ENCODE results near the gene PLXNA4.
A peak's percentile ranks its signal among the peaks of the same experiment; 100 is the strongest.

PLXNA4 gene

DNA sequence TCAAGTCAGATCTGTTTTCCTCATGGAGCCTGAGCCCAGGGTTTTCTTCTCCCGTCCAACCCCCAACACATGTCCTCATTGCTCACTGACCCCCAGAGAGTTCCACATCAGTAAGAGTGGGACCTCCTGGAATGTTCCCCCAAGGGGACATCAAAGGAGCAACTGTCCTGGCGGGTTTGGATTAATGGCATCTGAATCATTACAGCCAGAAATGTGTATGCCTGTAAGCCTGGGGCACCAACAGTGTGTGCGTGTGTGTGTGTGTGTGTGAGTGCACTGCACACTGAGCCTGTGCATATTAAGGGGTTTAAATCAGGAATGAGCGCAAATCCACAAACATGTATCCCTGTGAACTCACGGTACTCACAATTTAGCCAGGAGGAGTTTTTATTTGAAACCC, 222.3 kb downstream of the PLXNA4 start:
- DNase-seq = no peak
- no peak for ATAC-seq

GRCh38 chr7:132352800-132353199, 223.5 kb downstream of the PLXNA4 start:
- ATAC-seq (no peak), DNase-seq (no peak)

DNA sequence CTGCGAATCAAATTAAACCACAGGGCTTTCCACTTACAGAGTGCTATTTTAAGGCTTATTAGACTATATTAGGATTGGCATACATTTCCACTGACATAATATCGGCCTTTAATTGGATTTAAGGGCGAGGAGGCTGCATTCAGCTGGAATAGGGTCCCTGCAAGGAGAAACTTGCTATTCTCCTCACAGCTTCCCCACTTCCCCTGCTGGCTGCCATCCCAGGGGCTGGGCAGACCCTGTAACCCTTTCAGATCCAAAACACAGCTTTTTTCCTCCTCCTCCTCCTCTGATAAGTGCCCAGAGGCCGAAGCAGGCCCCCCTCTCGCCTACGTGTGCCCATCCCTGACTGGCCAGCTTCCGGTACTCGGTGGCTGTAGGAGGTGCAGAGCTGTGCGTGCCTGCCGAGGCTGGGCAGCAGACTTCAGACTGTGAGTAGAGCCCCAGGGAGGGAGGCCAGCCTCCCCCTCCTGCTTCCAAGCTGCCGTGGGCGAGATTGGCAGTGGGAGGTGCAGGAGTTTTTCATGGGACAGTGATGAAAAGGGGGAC, 224.2 kb downstream of the PLXNA4 start:
- DNase-seq = no peak
- no peak for ATAC-seq

GRCh38 chr7:132350741-132351140, 225.5 kb downstream of the PLXNA4 start:
- DNase-seq (no peak), ATAC-seq (no peak)

DNA sequence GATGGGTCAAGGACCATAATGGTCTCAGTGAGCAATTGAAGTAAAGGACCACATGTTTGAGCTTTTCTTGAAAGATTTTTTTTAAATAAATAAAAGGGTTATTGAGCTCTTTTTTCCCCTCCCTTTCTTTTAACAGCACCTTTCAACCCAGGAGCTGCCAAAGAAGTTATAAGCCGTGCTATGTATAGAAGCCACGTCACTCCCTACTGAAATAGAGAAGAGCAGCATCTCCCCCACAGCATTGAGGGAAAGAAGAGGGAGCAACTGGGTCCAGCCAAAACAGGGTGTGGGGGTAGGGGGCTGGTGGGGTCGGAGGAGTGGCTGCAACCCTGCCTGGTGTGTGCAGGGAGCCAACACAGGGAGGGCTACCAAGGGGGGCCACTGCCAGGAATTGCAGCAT, 227.2 kb downstream of the PLXNA4 start:
- no peak for ATAC-seq
- no peak for DNase-seq

DNA sequence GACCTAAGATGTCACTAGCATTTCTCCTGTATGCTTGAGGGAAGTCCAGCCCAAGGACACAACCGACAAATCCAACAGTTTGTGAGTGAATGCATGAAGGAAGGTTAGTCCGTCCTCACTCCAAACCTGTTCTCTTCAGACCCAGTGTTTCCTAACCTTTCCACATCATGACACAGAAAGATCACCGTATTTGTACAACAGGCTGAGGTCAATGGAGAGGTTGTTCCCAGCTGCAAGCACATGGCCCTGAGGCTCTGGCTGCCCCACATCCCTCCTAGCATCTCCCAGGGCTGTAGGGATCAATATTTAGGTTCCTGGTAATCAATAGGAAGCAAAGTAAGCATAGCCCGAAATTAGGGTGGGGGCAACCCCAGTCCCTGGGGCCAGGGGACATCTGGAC, 227.9 kb downstream of the PLXNA4 start:
- DNase-seq = no peak
- ATAC-seq = no peak

DNA sequence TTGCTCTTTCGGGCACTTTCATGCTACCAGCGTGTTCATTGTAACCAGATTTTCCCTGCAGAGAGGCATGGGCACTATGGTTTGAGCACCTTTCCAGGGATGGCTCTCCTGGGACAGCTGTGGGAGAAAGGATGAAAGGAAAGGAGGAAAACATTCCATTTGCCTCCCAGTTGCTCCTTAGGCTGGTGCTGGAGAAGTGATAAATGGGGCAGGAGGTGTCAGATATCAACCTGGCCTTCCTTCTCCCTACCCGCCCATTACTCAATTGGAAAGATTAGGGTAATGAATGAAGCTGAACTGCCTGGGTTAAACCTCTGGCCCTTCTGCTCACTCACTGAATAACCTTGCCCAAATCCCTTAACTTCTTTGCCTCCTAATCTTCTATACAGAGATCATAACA, 228.4 kb downstream of the PLXNA4 start:
- ATAC-seq (no peak), DNase-seq (no peak)

- DNase-seq = no peak
- no peak for ATAC-seq
Observed at GRCh38 chr7:132347123-132347522, 229.1 kb downstream of the PLXNA4 start.

- no peak for DNase-seq
- no peak for ATAC-seq
Observed at GRCh38 chr7:132345543-132346129, 230.6 kb downstream of the PLXNA4 start.

DNA sequence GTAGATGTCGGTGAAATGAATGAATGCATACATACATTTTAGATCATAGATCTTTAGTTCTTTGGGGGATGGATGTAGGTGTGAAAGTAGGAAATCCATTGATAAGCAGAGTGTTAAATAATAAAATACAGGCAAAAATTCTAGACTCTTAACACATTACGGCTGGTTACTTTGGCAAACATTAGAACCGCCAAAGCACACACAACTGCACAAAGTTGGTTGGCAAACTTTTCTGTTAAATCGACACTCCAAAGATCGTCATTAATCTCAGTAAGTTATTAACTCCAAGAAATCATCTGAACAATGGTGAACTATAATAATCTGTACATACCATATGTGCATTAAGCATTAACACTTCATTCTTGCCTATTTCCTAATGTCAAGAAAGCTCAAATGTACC, 231.2 kb downstream of the PLXNA4 start:
- DNase-seq (no peak), ATAC-seq (no peak)

DNA sequence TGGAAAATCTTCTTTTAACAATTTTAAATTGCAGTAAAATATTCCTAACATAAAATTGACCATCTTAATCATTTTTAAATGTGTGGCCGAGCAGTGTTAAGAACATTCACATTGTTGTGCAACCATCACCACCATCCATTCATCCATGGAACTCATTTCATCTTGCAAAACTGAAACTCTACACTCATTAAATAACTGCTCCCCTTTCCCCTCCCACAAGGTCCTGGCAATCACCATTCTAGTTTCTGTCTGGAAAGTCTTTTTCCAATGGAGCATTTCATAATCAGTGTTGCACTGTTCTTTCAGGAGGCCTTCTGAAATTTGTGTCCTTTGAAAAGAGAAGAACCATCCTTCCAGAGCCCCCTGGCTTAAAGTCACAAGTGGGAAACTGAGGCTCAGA, 233.1 kb downstream of the PLXNA4 start:
- DNase-seq (no peak), ATAC-seq (no peak)

- no peak for ATAC-seq
- DNase-seq = no peak
Observed at GRCh38 chr7:132337450-132338080, 238.7 kb downstream of the PLXNA4 start.

- ATAC-seq (no peak), DNase-seq (no peak)
Observed at GRCh38 chr7:132336797-132337196, 239.5 kb downstream of the PLXNA4 start.

DNA sequence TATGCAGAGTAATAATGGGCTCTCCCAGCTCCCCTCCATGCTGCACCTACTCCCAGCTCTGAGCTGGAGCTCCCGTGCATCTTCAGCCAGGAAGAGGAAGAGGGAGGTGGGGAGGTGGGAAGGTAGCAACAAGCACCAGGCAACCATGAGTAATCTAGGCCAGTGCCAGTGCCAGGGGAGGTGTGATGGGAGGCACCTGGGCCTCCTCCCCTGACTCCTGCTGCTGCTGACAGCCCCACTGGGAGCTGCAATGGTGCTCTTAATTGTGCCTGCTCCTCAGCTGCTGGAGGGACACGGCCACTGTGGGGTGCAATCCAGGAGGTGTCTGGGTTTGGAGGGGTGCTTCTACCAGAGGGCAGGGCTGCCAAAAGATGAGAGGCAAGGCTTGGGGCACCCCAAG, 243.0 kb downstream of the PLXNA4 start:
- ATAC-seq = no peak
- DNase-seq = no peak

DNA sequence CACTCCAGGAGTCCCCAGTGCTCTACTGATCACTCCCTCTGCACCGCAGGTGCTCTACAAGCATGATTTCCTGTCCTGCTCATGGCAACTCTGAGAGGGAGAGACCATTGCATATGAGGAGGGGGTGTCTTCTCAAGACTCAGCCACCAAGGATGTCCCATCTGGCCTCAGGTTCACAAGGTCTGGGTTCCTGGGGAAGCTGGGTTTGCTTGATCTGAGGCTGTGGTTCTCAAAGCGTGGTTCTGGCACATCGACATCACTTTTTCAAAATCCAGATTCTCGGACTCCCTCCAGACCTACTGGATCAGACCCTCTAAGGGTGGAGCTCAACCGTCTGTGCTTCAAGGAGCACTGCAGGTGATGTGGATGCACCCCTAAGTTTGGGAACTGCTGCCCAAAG, 247.5 kb downstream of the PLXNA4 start:
- DNase-seq (no peak), ATAC-seq (no peak)

GRCh38 chr7:132328047-132328620, 248.1 kb downstream of the PLXNA4 start:
- DNase-seq (no peak), ATAC-seq (no peak)

DNA sequence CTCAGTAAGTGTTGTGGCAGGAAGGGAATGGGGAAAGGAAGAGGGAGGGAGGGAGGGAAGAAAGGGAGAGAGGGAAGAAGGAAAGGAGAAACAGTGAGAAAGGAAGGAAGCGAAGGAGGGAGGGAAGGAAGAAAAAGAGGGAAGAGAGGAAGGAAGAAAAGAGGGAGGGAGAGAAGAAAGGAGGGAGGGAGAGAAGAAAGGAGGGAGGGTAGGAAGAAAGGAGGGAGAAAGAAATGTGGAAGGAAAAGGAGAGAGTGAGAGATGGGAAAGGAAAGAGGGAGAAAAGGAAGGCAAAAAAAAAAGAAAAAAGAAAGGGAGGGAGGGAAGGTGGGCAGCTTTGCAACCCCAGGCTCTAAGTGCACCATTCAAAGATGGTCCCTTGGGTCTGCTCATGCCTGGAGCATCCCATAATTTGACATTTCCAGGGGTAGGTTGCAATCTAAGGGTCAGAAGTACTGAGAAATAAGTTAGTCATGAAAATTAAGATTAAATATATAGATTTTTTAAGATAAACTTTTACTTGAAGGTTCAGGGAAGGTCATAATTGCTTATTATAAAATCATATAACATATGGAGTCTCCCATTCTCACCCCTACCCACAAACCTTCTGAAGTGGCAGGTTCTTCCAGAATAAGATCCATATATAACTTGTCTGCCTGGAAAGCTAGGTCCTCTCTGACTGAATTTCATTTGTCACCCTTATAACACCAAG, 249.2 kb downstream of the PLXNA4 start:
- no peak for ATAC-seq
- DNase-seq = no peak

- ATAC-seq (no peak), DNase-seq (no peak)
Observed at GRCh38 chr7:132322970-132323369, 253.3 kb downstream of the PLXNA4 start.

GRCh38 chr7:132321387-132321786, 254.9 kb downstream of the PLXNA4 start:
- DNase-seq = no peak
- no peak for ATAC-seq

DNA sequence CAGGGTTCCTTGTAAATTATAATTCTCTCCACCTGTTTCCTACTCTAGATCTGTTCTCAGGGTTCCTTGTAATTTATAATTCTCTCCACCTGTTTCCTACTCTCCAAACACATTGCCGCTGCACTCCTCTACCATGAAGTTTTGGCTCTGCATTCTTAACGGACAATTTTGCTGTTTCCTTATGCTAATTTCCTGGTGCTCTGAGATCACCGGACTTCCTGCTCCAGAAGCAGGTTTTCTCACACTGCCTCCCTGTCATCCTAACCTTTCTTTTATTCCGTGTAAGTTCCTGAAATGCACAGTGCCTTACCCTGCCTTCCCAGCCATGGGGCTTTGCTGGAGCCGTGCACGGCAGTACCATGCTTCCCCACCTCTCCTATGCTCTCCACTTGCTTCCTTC, 256.8 kb downstream of the PLXNA4 start:
- ATAC-seq (no peak), DNase-seq (no peak)

DNA sequence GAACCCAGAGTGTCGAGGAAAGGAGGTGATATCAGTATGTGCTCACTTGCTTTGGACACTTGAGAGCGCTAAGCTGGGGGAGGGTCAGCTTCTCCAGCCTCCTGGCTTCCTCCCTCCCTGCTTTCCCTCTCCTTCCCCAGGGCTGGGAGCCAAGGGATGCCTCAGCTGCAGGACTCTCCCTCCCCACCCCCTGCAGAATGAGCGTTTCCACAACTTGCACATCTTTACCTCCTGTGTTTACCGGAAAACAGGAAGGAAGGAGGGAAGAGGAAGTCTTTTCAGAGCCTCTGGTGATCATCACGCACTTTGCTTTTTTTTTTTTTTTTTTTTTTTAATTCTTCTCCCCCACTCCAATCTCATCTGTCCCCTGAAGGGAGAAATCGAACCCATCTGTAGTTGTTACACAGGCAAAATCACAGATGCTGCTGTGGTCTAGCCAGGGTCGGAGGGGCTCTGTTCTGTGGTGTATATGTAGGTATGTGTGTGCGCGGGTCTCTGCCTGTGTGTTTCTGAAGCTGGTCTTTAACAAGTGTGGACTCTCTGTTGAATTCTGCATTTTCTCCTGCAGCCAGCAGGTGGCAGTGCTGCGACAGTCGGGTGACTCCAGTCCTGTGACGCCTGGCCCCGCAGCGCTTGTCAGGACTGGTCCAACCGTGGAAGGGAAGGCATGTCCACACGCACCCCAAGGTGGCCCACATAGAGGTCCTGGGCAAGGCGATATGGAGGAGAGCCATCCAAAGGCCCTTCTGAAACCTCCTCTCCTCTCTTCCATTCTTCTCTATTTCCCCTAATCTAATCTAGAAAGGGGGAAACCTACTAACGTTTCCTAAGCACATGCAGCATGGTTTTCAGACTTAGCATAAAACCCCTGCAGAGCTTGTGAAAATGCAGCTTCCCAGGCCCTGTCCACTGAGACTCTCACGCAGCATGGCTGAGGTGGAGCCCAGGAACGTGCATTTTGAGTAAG, 257.6 kb downstream of the PLXNA4 start:
- ATAC-seq (peak; percentile 87), DNase-seq (peak; percentile 82)
